ENCODE measurements around the gene TBC1D32.
"Not testable (repeated sequence)": the region's sequence is repeated elsewhere in the genome, so short reads cannot be mapped to it uniquely, and the experiment has no call there.

Gene TBC1D32

DNA sequence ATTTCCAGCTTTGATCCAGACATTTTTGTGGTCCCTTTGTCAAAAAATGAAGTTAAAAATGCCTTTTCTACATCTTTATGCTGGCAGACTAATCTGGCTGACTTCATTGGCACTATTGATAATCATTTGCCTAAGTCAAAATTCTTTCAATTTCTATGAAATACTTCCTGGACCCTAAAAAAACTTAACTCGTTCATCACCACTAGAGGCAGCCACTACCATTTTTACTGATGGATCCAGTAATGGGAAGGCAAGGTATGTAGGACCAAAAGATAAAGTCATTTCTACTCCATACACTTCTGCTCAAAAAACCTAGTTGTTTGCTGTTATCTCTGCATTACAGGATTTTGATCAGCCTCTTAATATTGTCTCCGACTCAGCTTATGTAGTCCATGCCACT is 289.4 kb downstream of the TBC1D32 start:
- not testable (repeated sequence) for H3K18ac ChIP-seq (ENCODE audit: low read length); H3K4me2 ChIP-seq (ENCODE audit: low read length); H2AK5ac ChIP-seq (ENCODE audit: low read length); H3K56ac ChIP-seq (ENCODE audit: low read length); H3K27me3 ChIP-seq (ENCODE audit: insufficient read depth, low read length, poor library complexity); H3K4me3 ChIP-seq (ENCODE audit: low read length); H3K23ac ChIP-seq (ENCODE audit: low read length); H2BK5ac ChIP-seq (ENCODE audit: low read length); DNase-seq; H2BK120ac ChIP-seq (ENCODE audit: low read depth, low read length); H3K4ac ChIP-seq (ENCODE audit: low read depth, low read length); H4K5ac ChIP-seq (ENCODE audit: low read length); H3K4me1 ChIP-seq (ENCODE audit: control insufficient read depth, low read depth, low read length); H2BK15ac ChIP-seq (replicated peaks; ENCODE audit: low read depth); H3K79me1 ChIP-seq (ENCODE audit: low read length); H3K79me2 ChIP-seq (ENCODE audit: control insufficient read depth, insufficient read depth, low read length); H3K9ac ChIP-seq (ENCODE audit: low read length); H3K36me3 ChIP-seq (ENCODE audit: control insufficient read depth, insufficient read depth, low read length); H4K8ac ChIP-seq (ENCODE audit: low read depth, low read length); H3K27ac ChIP-seq (ENCODE audit: low read depth, low read length)
- no CpG with 5 or more reads among the region's 2 CpGs for WGBS (ENCODE audit: extremely low coverage, insufficient coverage, low lambda C conversion rate)

DNA sequence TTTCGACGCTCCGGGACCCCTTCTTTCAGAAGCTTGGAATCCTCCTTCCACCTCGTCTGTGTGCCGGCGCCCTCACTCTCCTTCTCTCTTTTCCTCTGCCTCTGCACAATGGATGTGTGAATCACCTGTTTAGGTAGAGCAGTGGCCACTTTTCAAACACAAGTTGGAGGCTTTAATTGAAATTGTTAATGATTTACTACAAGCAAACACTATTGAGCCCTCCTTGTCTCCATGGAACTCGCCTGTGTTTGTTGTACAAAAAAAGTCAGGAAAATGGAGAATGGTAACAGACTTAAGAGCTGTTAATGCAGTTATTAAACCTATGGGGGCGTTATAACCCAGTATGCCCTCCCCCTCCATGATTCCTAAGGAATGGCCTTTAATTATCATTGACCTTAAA is 290.6 kb downstream of the TBC1D32 start:
- H3K27me3 ChIP-seq (ENCODE audit: insufficient read depth, low read length, poor library complexity); H2AK5ac ChIP-seq (ENCODE audit: low read length); H3K9ac ChIP-seq (ENCODE audit: low read length); H2BK120ac ChIP-seq (ENCODE audit: low read depth, low read length); H3K4me2 ChIP-seq (ENCODE audit: low read length); H3K4me1 ChIP-seq (ENCODE audit: control insufficient read depth, low read depth, low read length); H3K36me3 ChIP-seq (ENCODE audit: control insufficient read depth, insufficient read depth, low read length); H3K4me3 ChIP-seq (ENCODE audit: low read length); H3K4ac ChIP-seq (ENCODE audit: low read depth, low read length); H3K27ac ChIP-seq (ENCODE audit: low read depth, low read length); H3K79me2 ChIP-seq (ENCODE audit: control insufficient read depth, insufficient read depth, low read length); H3K56ac ChIP-seq (ENCODE audit: low read length); H3K79me1 ChIP-seq (ENCODE audit: low read length); H2BK15ac ChIP-seq (replicated peaks; ENCODE audit: low read depth); H4K8ac ChIP-seq (ENCODE audit: low read depth, low read length); H3K23ac ChIP-seq (ENCODE audit: low read length); H3K18ac ChIP-seq (ENCODE audit: low read length); H4K5ac ChIP-seq (ENCODE audit: low read length); DNase-seq; H2BK5ac ChIP-seq (ENCODE audit: low read length): not testable (repeated sequence)
- WGBS (ENCODE audit: extremely low coverage, insufficient coverage, low lambda C conversion rate), result no CpG with 5 or more reads among the region's 8 CpGs

- H3K9ac ChIP-seq (ENCODE audit: low read length); H3K27ac ChIP-seq (ENCODE audit: low read depth, low read length); H2BK5ac ChIP-seq (ENCODE audit: low read length); H3K56ac ChIP-seq (ENCODE audit: low read length); H4K8ac ChIP-seq (ENCODE audit: low read depth, low read length); H3K4ac ChIP-seq (ENCODE audit: low read depth, low read length); H3K79me1 ChIP-seq (ENCODE audit: low read length); H3K36me3 ChIP-seq (ENCODE audit: control insufficient read depth, insufficient read depth, low read length); H3K4me1 ChIP-seq (ENCODE audit: control insufficient read depth, low read depth, low read length); H3K4me2 ChIP-seq (ENCODE audit: low read length); H3K79me2 ChIP-seq (ENCODE audit: control insufficient read depth, insufficient read depth, low read length); H3K18ac ChIP-seq (ENCODE audit: low read length); H3K27me3 ChIP-seq (ENCODE audit: insufficient read depth, low read length, poor library complexity); DNase-seq; H2BK15ac ChIP-seq (replicated peaks; ENCODE audit: low read depth); H3K23ac ChIP-seq (ENCODE audit: low read length); H2AK5ac ChIP-seq (ENCODE audit: low read length); H4K5ac ChIP-seq (ENCODE audit: low read length); H3K4me3 ChIP-seq (ENCODE audit: low read length); H2BK120ac ChIP-seq (ENCODE audit: low read depth, low read length): not testable (repeated sequence)
- WGBS (ENCODE audit: extremely low coverage, insufficient coverage, low lambda C conversion rate), result no CpG with 5 or more reads among the region's 6 CpGs
Measured at GRCh38 chr6:121043211-121043610, 291.1 kb downstream of the TBC1D32 start.

GRCh38 chr6:121042766-121043165 is 291.5 kb downstream of the TBC1D32 start:
- Histone ChIP-seq H3K27me3 (ENCODE audit: insufficient read depth, low read length, poor library complexity) (no peaks in the 10 kb centered on the region), H4K8ac (ENCODE audit: low read depth, low read length) (no peak overlapping the region), H2AK5ac (ENCODE audit: low read length) (no peak overlapping the region), H3K9ac (ENCODE audit: low read length) (no peak overlapping the region), H2BK5ac (ENCODE audit: low read length) (no peak overlapping the region), H3K79me1 (ENCODE audit: low read length) (no peaks in the 10 kb centered on the region), H3K4me3 (ENCODE audit: low read length) (no peak overlapping the region), H3K27ac (ENCODE audit: low read depth, low read length) (no peak overlapping the region), H3K18ac (ENCODE audit: low read length) (no peak overlapping the region), H3K23ac (ENCODE audit: low read length) (no peak overlapping the region), H2BK120ac (ENCODE audit: low read depth, low read length) (no peak overlapping the region), H3K4me1 (ENCODE audit: control insufficient read depth, low read depth, low read length) (no peaks in the 10 kb centered on the region), H3K56ac (ENCODE audit: low read length) (no peak overlapping the region), H3K4me2 (ENCODE audit: low read length) (no peak overlapping the region), H2BK15ac (replicated peaks; ENCODE audit: low read depth) (no peak overlapping the region), H3K4ac (ENCODE audit: low read depth, low read length) (no peak overlapping the region), H4K5ac (ENCODE audit: low read length) (no peak overlapping the region), H3K36me3 (ENCODE audit: control insufficient read depth, insufficient read depth, low read length) (no peaks in the 10 kb centered on the region), H3K79me2 (ENCODE audit: control insufficient read depth, insufficient read depth, low read length) (no peaks in the 10 kb centered on the region)
- DNase-seq, result no peak
- no CpG with 5 or more reads among the region's 13 CpGs for WGBS (ENCODE audit: extremely low coverage, insufficient coverage, low lambda C conversion rate)

GRCh38 chr6:121040831-121041230 is 293.4 kb downstream of the TBC1D32 start:
- no CpG with 5 or more reads among the region's 3 CpGs for WGBS (ENCODE audit: extremely low coverage, insufficient coverage, low lambda C conversion rate)
- Histone ChIP-seq H3K18ac (ENCODE audit: low read length) (no peak overlapping the region), H3K4ac (ENCODE audit: low read depth, low read length) (no peak overlapping the region), H3K4me1 (ENCODE audit: control insufficient read depth, low read depth, low read length) (no peaks in the 10 kb centered on the region), H4K8ac (ENCODE audit: low read depth, low read length) (no peak overlapping the region), H3K4me3 (ENCODE audit: low read length) (no peak overlapping the region), H3K23ac (ENCODE audit: low read length) (no peak overlapping the region), H3K79me2 (ENCODE audit: control insufficient read depth, insufficient read depth, low read length) (no peaks in the 10 kb centered on the region), H3K27me3 (ENCODE audit: insufficient read depth, low read length, poor library complexity) (no peaks in the 10 kb centered on the region), H2AK5ac (ENCODE audit: low read length) (no peak overlapping the region), H3K27ac (ENCODE audit: low read depth, low read length) (no peak overlapping the region), H2BK15ac (replicated peaks; ENCODE audit: low read depth) (no peak overlapping the region), H4K5ac (ENCODE audit: low read length) (no peak overlapping the region), H3K56ac (ENCODE audit: low read length) (no peak overlapping the region), H3K79me1 (ENCODE audit: low read length) (no peaks in the 10 kb centered on the region), H3K4me2 (ENCODE audit: low read length) (no peak overlapping the region), H2BK120ac (ENCODE audit: low read depth, low read length) (no peak overlapping the region), H2BK5ac (ENCODE audit: low read length) (no peak overlapping the region), H3K9ac (ENCODE audit: low read length) (no peak overlapping the region), H3K36me3 (ENCODE audit: control insufficient read depth, insufficient read depth, low read length) (no peaks in the 10 kb centered on the region)
- DNase-seq, result no peak

DNA sequence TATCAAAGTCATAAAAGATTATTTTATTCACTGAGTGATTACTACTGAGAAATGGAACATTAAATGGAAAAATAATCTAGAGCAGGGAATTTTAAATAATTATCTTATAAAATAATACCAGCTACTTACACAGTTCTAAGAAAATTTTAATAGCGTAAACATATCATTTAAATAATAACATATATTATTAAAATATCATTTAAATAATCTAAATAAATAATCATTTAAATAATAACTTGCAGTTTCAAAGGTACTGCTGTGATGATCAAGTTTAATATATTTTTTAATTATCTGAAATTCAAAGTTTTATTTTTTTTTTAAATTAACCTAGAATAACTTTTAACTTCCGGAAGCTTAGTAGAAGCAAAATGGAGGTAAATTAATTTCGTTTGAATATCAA is 301.2 kb downstream of the TBC1D32 start:
- Histone ChIP-seq H2AK5ac (ENCODE audit: low read length) (no peak overlapping the region), H3K79me1 (ENCODE audit: low read length) (no peaks in the 10 kb centered on the region), H2BK120ac (ENCODE audit: low read depth, low read length) (no peak overlapping the region), H4K5ac (ENCODE audit: low read length) (no peak overlapping the region), H3K79me2 (ENCODE audit: control insufficient read depth, insufficient read depth, low read length) (no peaks in the 10 kb centered on the region), H3K23ac (ENCODE audit: low read length) (no peak overlapping the region), H3K18ac (ENCODE audit: low read length) (no peak overlapping the region), H3K27ac (ENCODE audit: low read depth, low read length) (no peak overlapping the region), H3K9ac (ENCODE audit: low read length) (no peak overlapping the region), H3K4me3 (ENCODE audit: low read length) (no peak overlapping the region), H3K36me3 (ENCODE audit: control insufficient read depth, insufficient read depth, low read length) (no peaks in the 10 kb centered on the region), H3K56ac (ENCODE audit: low read length) (no peak overlapping the region), H3K27me3 (ENCODE audit: insufficient read depth, low read length, poor library complexity) (no peaks in the 10 kb centered on the region), H2BK5ac (ENCODE audit: low read length) (no peak overlapping the region), H3K4ac (ENCODE audit: low read depth, low read length) (no peak overlapping the region), H4K8ac (ENCODE audit: low read depth, low read length) (no peak overlapping the region), H2BK15ac (replicated peaks; ENCODE audit: low read depth) (no peak overlapping the region), H3K4me1 (ENCODE audit: control insufficient read depth, low read depth, low read length) (no peaks in the 10 kb centered on the region), H3K4me2 (ENCODE audit: low read length) (no peak overlapping the region)
- DNase-seq, result no peak
- WGBS (ENCODE audit: extremely low coverage, insufficient coverage, low lambda C conversion rate), result 100% methylated on average over 3 of the region's 3 CpGs

All from mesendoderm (in vitro differentiated cells).